GM21786 (cell line): ENCODE results near the gene SLC16A1.
"Not testable (repeated sequence)": the region's sequence is repeated elsewhere in the genome, so short reads cannot be mapped to it uniquely, and the experiment has no call there.

ENCODE experiments used
- ATAC-seq: cut with Tn5 transposase; IDR thresholded peaks from one replicate; pipeline ENCODE4 v1.9.1; 2021; ENCODE audit not compliant: unreplicated experiment

The SLC16A1 gene

GRCh38 chr1:112888630-112889029, 67.4 kb downstream of the SLC16A1 start:
- ATAC-seq: no peak

- ATAC-seq: no peak
Observed at GRCh38 chr1:112887599-112888283, 68.3 kb downstream of the SLC16A1 start.

- ATAC-seq: not testable (repeated sequence)
Observed at GRCh38 chr1:112884996-112885395, 71.0 kb downstream of the SLC16A1 start.

GRCh38 chr1:112882271-112882744, 73.7 kb downstream of the SLC16A1 start:
- ATAC-seq: no peak

- ATAC-seq: no peak
Observed at GRCh38 chr1:112881742-112882127, 74.3 kb downstream of the SLC16A1 start.

GRCh38 chr1:112879834-112880233, 76.2 kb downstream of the SLC16A1 start:
- no peak for ATAC-seq

- no peak for ATAC-seq
Observed at GRCh38 chr1:112878321-112878720, 77.7 kb downstream of the SLC16A1 start.

DNA sequence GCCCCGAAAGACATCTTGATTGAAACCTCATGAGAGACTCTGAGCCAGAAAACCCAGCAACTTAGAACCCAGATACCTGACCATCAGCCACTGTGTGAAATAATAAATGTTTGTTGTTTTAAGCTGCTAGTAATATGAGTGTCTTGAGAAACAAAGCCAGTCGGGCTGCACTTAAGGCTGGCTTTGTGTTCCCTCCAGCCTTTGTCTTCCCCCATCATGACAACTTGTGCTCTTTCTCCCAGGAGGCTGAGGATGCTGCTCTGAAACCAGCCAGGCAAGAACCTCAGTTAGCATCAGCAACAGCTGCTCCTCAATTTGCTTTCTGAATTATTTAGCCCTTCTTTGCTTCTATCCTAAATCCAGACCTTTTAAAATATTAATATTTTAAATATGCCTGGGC, 78.2 kb downstream of the SLC16A1 start:
- ATAC-seq: no peak

DNA sequence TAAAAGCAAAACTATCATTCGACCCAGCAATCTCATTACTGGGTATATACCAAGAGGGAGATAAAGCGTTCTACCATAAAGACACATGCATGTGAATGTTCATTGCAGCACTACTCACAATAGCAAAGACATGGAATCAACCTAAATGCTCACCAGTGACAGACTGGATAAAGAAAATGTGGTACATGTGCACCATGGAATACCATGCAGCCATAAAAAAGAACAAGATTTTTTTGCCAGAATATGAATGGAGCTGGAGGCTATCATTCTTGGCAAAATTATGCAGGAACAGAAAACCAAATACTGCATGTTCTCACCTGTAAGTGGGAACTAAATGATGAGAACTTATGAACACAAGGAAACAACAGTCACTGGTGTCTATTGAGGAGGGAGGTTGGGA, 79.7 kb downstream of the SLC16A1 start:
- no peak for ATAC-seq

DNA sequence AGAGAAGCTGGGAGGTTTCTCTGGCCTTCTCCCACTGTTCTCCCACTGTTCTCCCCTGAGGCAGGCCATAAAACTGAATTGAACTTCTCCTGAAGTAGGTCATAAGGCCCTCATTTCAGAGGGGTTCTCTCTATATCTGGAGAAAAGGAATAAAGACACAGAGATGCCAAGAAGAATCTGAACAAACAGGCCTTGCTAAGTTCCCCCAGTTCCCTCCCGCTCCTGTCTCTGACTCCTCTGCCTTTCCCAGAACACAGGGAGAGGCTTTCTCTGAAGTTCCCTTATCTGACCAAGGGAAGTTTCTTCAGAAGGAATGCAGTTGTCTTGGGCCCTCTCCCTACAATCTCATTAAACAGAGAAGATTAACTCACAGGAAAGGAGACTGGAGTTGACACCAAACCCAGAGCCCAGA, 83.4 kb downstream of the SLC16A1 start:
- no peak for ATAC-seq

DNA sequence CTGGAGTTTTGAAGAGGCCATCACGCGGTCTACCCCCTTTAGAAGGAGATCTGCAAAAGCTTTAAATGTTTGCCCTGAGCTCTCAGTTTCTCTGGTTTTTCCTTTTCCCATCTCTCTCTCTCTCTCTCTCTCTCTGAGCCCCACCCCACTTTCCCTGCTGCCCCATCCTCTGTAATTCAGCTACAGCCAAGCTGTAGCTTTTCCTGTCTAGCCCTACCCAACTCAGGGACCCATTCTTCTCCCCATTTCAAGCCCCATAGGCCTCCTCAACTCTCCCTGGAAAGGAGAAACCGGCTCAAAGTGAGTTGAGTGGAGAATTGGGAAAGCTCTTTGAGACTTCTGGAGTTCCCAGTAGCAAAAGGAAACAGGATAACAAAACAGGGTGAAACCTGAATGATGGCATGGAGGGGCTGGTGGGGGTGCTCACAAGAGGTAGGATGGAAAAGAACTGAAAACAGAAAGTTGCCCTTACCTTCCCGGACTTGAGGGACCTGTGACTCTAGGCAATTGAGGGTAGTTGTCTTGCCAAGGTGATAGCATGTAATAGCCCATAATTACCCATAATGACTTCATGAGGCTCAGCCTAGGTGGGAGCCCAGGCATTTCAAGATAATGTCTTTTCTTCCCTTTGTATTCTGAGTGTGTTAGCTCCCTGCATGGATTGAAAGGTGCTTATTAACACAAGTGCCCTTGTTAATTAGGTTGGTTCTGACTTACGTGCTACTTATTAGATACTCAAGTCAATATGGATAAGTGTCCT, 84.9 kb downstream of the SLC16A1 start:
- ATAC-seq: no peak

DNA sequence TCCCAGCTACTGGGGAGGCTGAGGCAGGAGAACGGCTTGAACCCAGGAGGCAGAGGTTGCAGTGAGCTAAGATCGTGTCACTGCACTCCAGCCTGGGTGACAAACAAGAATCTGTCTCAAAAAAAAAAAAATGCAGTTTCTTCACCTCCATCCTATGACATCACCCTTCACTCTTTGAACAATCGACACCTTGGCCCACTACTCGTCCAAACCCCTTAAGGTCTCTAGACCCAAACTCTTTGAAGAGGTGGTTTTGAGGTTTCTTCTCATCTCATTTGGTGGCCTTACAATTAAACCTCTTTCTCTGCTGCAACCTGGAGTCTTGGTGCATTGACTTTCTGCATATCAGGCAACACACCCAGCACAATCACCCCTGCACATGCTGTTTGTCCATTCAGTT, 86.1 kb downstream of the SLC16A1 start:
- no peak for ATAC-seq

DNA sequence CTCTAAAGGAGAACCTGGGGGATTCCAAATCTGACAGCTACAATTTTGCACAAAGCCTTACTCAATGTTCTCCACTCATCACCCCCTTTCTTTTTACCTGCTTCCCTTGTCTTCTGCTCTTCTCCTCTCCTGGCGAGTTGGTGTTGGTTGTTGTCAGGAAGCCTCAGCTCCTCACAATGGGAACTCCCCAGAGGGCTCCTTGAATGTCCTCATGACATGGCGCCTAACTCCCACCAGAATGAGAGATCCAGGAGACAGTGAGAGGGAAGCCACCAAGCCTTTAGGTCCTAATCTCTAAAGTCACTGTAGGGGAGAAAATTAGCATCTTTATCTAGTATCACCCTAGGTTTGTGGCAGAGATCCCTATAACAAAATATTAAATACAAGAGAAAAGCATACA, 87.8 kb downstream of the SLC16A1 start:
- no peak for ATAC-seq

- no peak for ATAC-seq
Observed at GRCh38 chr1:112866981-112867380, 89.0 kb downstream of the SLC16A1 start.

GRCh38 chr1:112866151-112866550, 89.8 kb downstream of the SLC16A1 start:
- ATAC-seq: no peak

DNA sequence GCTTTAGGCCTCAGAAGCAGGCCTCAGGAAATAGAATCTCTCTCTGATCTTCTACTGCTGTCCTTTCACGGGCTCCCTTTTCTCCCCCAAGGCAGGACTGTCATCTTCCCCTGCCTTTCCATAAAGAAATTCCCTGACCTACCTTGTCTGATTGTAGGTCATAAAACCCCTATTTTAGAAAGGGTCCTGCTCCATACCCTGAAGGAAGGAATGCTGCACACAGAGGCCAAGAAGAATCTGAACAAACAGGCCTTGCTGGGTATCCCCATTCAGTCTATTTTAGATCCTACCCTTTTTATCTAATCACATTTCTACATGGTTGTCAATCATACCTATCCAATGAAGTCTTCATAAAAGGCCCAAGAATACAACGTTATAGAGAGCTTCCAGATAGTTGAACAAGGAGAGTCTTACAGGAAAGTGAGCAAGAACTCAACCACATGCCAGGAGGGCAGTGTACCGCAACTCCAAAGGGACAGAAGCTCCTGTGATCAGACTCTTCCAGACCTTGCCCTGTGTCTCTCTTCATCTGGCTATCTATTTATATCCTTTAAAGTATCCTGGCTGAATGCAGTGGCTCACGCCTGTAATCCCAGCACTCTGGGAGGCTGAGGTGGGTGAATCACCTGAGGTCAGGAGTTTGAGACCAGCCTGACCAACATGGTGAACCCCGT, 93.1 kb downstream of the SLC16A1 start:
- ATAC-seq: no peak
